Measurements from ENCODE around the gene CDK19. TPM values are rescaled to one million over a fixed set of nuclear protein-coding genes. Genes with fewer than 3 reads are reported as not detected.

Gene CDK19
- total and polyA plus RNA-seq, 2 experiments from 2014 or later, result 7.7 to 10.1 TPM

GRCh38 chr6:110777636-110778035, 37.6 kb downstream of the CDK19 start:
- no peak overlapping the region for H3K4me3 ChIP-seq
- no peaks in the 10 kb centered on the region for H3K36me3 ChIP-seq (ENCODE audit: insufficient read depth)
- ATAC-seq, result no peak
- no peak overlapping the region for H3K4me2 ChIP-seq
- Mint-ChIP-seq H3K4me3 (no peak overlapping the region), H3K9me3 (no peaks in the 10 kb centered on the region), H3K27ac (no peak overlapping the region), H3K27me3 (ENCODE audit: insufficient read depth, low read depth, poor library complexity) (no peaks in the 10 kb centered on the region), H3K36me3 (ENCODE audit: low read depth) (peaks cover 3% of the 10 kb centered on the region; the same call in 1 of the 3 replicates), H3K4me1 (no peaks in the 10 kb centered on the region)
- H2AFZ ChIP-seq, result no peak overlapping the region
- no peak for TF ChIP-seq POLR2AphosphoS5 (IDR thresholded peaks at IDR 0.05; ENCODE audit: low read depth)
- TF ChIP-seq ETS1 (IDR thresholded peaks at IDR 0.05), result no peak
- TF ChIP-seq ZNF462 (CRISPR knock-in tag; IDR thresholded peaks at IDR 0.05), result no peak
- TF ChIP-seq ZNF331 (CRISPR knock-in tag; IDR thresholded peaks at IDR 0.05; ENCODE audit: low read depth), result no peak
- TF ChIP-seq EZH2phosphoT487 (IDR thresholded peaks at IDR 0.05; ENCODE audit: unreplicated experiment), result no peak
- no peak for TF ChIP-seq NANOG (IDR thresholded peaks at IDR 0.05; ENCODE audit: borderline replicate concordance)
- no peak for TF ChIP-seq ZNF114 (CRISPR knock-in tag; IDR thresholded peaks at IDR 0.05)
- no peak for TF ChIP-seq JUNB (IDR thresholded peaks at IDR 0.05; ENCODE audit: unreplicated experiment)
- no peak for TF ChIP-seq REST (IDR thresholded peaks at IDR 0.05; ENCODE audit: unreplicated experiment)
- TF ChIP-seq CREB1 (CRISPR knock-in tag; IDR thresholded peaks at IDR 0.05; ENCODE audit: low read depth), result no peak
- no peaks in the 10 kb centered on the region for H3F3A ChIP-seq (replicated peaks; ENCODE audit: low read depth)
- H3K79me2 ChIP-seq (replicated peaks; ENCODE audit: insufficient read depth), result no peaks in the 10 kb centered on the region; the same call in 1 of the 2 replicates
- no peaks in the 10 kb centered on the region for H3K4me1 ChIP-seq (ENCODE audit: insufficient read depth)
- no peak for DNase-seq (ENCODE audit: low spot score)
- H3K9me2 ChIP-seq (ENCODE audit: insufficient read depth), result no peaks in the 10 kb centered on the region
- no peaks in the 10 kb centered on the region for H3K27me3 ChIP-seq (ENCODE audit: insufficient read depth)
- no peak overlapping the region for H3K27ac ChIP-seq (ENCODE audit: low read depth)
- H4K20me1 ChIP-seq (replicated peaks; ENCODE audit: insufficient read depth), result peaks cover 6% of the 10 kb centered on the region; the same call in 1 of the 2 replicates
